Dedifferentiated amniotic fluid mesenchymal stem cell (primary cell): ENCODE results near the gene SERPINE1.
"Not testable (repeated sequence)": the region's sequence is repeated elsewhere in the genome, so short reads cannot be mapped to it uniquely, and the experiment has no call there.

ENCODE experiments used
- DNase-seq: peaks from one replicate; pipeline ENCODE4 v3.0.0-alpha.2; 2016; ENCODE audit errors: extremely low spot score

Gene SERPINE1

GRCh38 chr7:101122933-101123702, 3.8 kb upstream of the SERPINE1 start:
- DNase-seq: no peak

GRCh38 chr7:101123703-101124068, 3.2 kb upstream of the SERPINE1 start:
- no peak for DNase-seq

- DNase-seq: peak; percentile 93
Observed at GRCh38 chr7:101124376-101125056, 2.4 kb upstream of the SERPINE1 start.

DNA sequence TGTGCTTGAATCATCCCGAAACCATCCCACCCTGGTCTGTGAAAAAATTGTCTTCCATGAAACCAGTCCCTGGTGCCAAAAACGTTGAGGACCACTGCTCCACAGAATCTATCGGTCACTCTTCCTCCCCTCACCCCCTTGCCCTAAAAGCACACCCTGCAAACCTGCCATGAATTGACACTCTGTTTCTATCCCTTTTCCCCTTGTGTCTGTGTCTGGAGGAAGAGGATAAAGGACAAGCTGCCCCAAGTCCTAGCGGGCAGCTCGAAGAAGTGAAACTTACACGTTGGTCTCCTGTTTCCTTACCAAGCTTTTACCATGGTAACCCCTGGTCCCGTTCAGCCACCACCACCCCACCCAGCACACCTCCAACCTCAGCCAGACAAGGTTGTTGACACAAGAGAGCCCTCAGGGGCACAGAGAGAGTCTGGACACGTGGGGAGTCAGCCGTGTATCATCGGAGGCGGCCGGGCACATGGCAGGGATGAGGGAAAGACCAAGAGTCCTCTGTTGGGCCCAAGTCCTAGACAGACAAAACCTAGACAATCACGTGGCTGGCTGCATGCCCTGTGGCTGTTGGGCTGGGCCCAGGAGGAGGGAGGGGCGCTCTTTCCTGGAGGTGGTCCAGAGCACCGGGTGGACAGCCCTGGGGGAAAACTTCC, 784 bp upstream of the SERPINE1 start:
- peak; percentile 27 for DNase-seq

GRCh38 chr7:101127460-101128039, 646 bp downstream of the SERPINE1 start:
- peak; percentile 21 for DNase-seq

GRCh38 chr7:101128040-101128834, 1.3 kb downstream of the SERPINE1 start:
- no peak for DNase-seq

DNA sequence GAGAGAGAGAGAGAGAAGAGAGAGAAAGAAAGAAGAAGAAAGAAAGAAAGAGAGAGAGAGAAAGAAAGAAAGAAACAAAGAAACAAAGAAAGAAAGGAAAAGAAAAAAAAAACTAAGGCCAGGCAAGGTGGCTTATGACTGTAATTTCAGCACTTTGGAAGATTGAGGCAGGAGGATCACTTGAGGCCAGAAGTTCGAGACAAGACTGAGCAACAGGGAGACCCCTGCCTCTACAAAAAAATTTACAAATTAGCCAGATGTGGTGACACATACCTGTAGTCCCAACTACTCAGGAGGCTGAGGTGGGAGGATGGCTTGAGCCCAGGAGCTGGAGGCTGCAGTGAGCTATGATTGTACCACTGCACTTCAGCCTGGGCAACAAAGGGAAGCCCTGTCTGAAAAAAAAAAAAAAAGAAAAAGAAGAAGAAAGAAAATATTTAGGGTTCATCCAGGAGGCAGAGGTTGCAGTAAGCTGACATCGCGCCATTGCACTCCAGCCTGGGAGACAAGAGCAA, 2.8 kb downstream of the SERPINE1 start:
- DNase-seq: no peak

DNA sequence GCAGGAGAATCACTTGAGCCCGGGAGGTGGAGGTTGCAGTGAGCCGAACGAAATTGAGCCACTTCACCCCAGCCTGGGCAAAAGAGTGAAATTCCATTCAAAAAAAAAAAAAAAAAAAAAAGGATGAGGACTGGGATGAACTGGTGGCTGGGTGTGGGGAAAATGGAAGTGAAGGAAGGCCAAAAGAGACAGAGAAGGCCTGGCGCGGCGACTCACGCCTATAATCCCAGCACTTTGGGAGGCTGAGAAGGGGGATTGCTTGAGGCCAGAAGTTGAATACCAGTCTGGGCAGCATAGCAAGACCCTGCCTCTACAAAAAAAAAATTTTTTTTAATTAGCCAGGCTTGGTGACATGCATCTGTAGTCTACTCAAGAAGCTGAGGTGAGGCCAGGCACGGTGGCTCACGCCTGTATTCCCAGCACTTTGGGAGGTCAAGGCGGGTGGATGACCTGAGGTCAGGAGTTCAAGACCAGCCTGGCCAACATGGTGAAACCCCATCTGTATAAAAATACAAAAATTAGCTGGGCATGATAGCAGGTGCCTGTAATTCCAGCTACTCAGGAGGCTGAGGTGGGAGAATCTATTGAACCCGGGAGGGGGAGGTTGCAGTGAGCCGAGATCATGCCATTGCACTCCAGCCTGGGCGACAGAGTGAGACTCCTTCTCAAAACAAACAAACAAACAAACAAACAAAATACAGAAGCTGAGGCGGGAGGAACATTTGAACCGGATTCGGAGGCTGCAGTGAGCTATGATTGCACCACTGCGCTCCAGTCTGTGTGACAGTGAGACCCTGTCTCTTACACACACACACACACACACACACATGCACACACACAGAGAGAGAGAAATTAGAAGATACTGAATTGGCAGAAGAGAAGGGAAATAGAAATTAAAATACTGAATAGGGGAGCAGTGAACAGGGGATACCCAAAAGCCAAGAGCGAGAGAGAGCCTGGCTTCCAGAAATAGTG, 6.0 kb downstream of the SERPINE1 start:
- not testable (repeated sequence) for DNase-seq

GRCh38 chr7:101133621-101134398, 6.9 kb downstream of the SERPINE1 start:
- no peak for DNase-seq

GRCh38 chr7:101134399-101134980, 7.6 kb downstream of the SERPINE1 start:
- no peak for DNase-seq

GRCh38 chr7:101137651-101138212, 10.8 kb downstream of the SERPINE1 start:
- DNase-seq: no peak

DNA sequence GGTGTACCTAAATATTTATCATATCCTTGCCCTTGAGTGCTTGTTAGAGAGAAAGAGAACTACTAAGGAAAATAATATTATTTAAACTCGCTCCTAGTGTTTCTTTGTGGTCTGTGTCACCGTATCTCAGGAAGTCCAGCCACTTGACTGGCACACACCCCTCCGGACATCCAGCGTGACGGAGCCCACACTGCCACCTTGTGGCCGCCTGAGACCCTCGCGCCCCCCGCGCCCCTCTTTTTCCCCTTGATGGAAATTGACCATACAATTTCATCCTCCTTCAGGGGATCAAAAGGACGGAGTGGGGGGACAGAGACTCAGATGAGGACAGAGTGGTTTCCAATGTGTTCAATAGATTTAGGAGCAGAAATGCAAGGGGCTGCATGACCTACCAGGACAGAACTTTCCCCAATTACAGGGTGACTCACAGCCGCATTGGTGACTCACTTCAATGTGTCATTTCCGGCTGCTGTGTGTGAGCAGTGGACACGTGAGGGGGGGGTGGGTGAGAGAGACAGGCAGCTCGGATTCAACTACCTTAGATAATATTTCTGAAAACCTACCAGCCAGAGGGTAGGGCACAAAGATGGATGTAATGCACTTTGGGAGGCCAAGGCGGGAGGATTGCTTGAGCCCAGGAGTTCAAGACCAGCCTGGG, 11.4 kb downstream of the SERPINE1 start:
- peak; percentile 89 for DNase-seq

GRCh38 chr7:101140339-101140699, 13.4 kb downstream of the SERPINE1 start:
- peak; percentile 16 for DNase-seq

- DNase-seq: no peak
Observed at GRCh38 chr7:101140746-101141382, 14.0 kb downstream of the SERPINE1 start.

DNA sequence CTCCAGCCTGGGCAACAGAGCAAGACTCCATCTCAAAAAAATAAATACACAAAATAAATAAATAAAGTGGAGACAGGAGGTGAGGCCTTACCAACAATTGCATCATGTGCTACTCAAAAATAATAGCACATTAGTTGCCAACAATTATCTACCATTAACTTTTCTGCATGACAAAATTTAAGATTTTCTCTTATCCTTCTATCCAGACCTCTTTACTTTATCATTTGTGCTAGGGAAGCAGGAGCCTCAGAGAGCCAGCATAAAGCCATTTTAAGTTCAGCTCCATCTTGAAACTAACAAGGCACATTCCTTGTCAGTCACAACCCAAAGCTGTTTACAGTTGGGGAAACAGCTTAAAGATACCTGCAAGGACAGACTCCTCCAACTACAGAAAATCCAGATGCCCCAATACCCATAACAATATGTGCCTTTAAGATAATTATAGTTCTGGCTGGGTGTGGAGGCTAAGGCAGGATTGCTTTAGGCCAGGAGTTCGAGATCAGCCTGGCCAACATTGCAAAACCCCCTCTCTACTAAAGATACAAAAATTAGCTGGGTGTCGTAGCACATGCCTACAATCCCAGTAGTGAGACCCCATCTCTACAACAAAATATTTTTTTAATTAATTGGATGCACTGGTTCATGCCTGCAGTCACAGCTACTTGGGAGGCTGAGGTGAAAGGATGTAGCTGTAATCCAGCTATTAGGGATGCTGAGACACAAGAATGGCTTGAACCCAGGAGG, 25.2 kb downstream of the SERPINE1 start:
- no peak for DNase-seq

- DNase-seq: peak; percentile 86
Observed at GRCh38 chr7:101153969-101154692, 27.2 kb downstream of the SERPINE1 start, which contains the start of gene AP1S1. AP1S1 (plus strand) TSS chr7:101154476; CDS start chr7:101154515, 39 bp downstream.
